A673 (cell line): ENCODE measurements around the gene GRIK3.

Experiments
- EZH2 ChIP-seq: fragments of 200-600 bp; sonication (generic); IDR thresholded peaks from 2 replicates; pipeline ENCODE4 v1.6.1; 2017; ENCODE audit warnings: borderline replicate concordance, low read depth, mild to moderate bottlenecking, mixed read lengths, antibody characterized with exemption, low read length; ENCODE audit not compliant: poor library complexity, severe bottlenecking
- TF ChIP-seq, protein P1 (sequence below): fragments of 300-800, 200-600 bp; sonication (generic); conservative IDR thresholded peaks from 2 replicates; pipeline ENCODE4 v1.5.1; 2017; ENCODE audit warnings: low read depth, mild to moderate bottlenecking, antibody characterized with exemption, low read length, moderate library complexity, mixed read lengths

- TF ChIP-seq, protein P1, sequence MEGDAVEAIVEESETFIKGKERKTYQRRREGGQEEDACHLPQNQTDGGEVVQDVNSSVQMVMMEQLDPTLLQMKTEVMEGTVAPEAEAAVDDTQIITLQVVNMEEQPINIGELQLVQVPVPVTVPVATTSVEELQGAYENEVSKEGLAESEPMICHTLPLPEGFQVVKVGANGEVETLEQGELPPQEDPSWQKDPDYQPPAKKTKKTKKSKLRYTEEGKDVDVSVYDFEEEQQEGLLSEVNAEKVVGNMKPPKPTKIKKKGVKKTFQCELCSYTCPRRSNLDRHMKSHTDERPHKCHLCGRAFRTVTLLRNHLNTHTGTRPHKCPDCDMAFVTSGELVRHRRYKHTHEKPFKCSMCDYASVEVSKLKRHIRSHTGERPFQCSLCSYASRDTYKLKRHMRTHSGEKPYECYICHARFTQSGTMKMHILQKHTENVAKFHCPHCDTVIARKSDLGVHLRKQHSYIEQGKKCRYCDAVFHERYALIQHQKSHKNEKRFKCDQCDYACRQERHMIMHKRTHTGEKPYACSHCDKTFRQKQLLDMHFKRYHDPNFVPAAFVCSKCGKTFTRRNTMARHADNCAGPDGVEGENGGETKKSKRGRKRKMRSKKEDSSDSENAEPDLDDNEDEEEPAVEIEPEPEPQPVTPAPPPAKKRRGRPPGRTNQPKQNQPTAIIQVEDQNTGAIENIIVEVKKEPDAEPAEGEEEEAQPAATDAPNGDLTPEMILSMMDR = no peak
- TF ChIP-seq EZH2 = no peak
Observed at GRCh38 chr1:36771660-36772284, 262.5 kb downstream of the GRIK3 start.
